PFSK-1 (cell line): ENCODE measurements around the gene TELO2.

ENCODE experiments used
- FOXP2 ChIP-seq: optimal IDR thresholded peaks from 2 replicates; pipeline ENCODE3; 2011; ENCODE audit warnings: borderline replicate concordance, control low read depth, inconsistent platforms; ENCODE audit not compliant: insufficient read depth; ENCODE audit errors: extremely low read length, extremely low read depth
- POLR2AphosphoS5 ChIP-seq: IDR thresholded peaks from 2 replicates; pipeline ENCODE4 v1.6.1; 2012; ENCODE audit warnings: low read depth, mild to moderate bottlenecking, control low read depth, low read length, moderate library complexity
- SIN3A ChIP-seq: IDR thresholded peaks from 2 replicates; pipeline ENCODE4 v1.6.1; 2012; ENCODE audit warnings: mild to moderate bottlenecking, low read length, moderate library complexity, borderline replicate concordance; ENCODE audit not compliant: insufficient read depth
- TAF1 ChIP-seq: IDR thresholded peaks from 2 replicates; pipeline ENCODE4 v1.6.1; 2012; ENCODE audit warnings: low read length, control low read depth, borderline replicate concordance; ENCODE audit not compliant: insufficient read depth
- TF ChIP-seq, protein P1 (sequence below), 2 experiments: IDR thresholded peaks; 2 replicates each; pipeline versions ENCODE4 v1.6.1 to v1.8.0; 2011 to 2012; ENCODE audit warnings: low read depth in 2 of 2, low read length in 2 of 2, control low read depth in 1 of 2, inconsistent platforms in 1 of 2, mild to moderate bottlenecking in 1 of 2, moderate library complexity in 1 of 2; ENCODE audit not compliant: insufficient read depth in 1 of 2

The TELO2 gene

GRCh38 chr16:1445518-1446203 is 47.5 kb upstream of the TELO2 start:
- TF ChIP-seq FOXP2 (no peak), POLR2AphosphoS5 (no peak), TAF1 (no peak), SIN3A (no peak)
- TF ChIP-seq, protein P1, sequence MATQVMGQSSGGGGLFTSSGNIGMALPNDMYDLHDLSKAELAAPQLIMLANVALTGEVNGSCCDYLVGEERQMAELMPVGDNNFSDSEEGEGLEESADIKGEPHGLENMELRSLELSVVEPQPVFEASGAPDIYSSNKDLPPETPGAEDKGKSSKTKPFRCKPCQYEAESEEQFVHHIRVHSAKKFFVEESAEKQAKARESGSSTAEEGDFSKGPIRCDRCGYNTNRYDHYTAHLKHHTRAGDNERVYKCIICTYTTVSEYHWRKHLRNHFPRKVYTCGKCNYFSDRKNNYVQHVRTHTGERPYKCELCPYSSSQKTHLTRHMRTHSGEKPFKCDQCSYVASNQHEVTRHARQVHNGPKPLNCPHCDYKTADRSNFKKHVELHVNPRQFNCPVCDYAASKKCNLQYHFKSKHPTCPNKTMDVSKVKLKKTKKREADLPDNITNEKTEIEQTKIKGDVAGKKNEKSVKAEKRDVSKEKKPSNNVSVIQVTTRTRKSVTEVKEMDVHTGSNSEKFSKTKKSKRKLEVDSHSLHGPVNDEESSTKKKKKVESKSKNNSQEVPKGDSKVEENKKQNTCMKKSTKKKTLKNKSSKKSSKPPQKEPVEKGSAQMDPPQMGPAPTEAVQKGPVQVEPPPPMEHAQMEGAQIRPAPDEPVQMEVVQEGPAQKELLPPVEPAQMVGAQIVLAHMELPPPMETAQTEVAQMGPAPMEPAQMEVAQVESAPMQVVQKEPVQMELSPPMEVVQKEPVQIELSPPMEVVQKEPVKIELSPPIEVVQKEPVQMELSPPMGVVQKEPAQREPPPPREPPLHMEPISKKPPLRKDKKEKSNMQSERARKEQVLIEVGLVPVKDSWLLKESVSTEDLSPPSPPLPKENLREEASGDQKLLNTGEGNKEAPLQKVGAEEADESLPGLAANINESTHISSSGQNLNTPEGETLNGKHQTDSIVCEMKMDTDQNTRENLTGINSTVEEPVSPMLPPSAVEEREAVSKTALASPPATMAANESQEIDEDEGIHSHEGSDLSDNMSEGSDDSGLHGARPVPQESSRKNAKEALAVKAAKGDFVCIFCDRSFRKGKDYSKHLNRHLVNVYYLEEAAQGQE (IDR thresholded peaks at IDR 0.05; ENCODE audit: insufficient read depth in 1 of 2, low read depth in 2 of 2, low read length in 2 of 2), result no peak

GRCh38 chr16:1446296-1447080 is 46.7 kb upstream of the TELO2 start:
- no peak for TF ChIP-seq POLR2AphosphoS5
- TF ChIP-seq SIN3A, result no peak
- no peak for TF ChIP-seq TAF1
- TF ChIP-seq, protein P1 (IDR thresholded peaks at IDR 0.05; ENCODE audit: insufficient read depth in 1 of 2, low read depth in 2 of 2, low read length in 2 of 2), result no peak
- no peak for TF ChIP-seq FOXP2

DNA sequence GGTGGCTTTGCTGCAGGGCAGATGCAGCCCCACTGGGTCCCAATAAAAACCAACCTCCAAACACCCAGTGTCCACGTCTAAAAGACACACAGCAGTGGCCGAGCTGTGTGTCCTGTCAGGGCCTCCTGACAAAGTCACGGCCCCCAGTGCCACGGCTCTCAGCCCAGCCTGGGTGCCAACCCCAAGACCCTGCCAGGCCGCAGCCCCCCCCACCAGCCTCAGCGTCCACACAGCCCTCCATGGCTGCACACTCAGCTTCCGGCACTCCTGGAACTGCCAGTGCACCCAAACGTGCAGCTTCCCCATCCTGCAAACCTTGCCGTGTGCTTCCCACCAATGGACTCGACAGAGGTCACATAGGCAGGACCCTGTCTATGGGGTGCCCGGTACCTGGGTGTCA is 45.2 kb upstream of the TELO2 start:
- TF ChIP-seq SIN3A (no peak), TAF1 (no peak), FOXP2 (no peak), POLR2AphosphoS5 (no peak)
- TF ChIP-seq, protein P1 (IDR thresholded peaks at IDR 0.05; ENCODE audit: insufficient read depth in 1 of 2, low read depth in 2 of 2, low read length in 2 of 2), result no peak

DNA sequence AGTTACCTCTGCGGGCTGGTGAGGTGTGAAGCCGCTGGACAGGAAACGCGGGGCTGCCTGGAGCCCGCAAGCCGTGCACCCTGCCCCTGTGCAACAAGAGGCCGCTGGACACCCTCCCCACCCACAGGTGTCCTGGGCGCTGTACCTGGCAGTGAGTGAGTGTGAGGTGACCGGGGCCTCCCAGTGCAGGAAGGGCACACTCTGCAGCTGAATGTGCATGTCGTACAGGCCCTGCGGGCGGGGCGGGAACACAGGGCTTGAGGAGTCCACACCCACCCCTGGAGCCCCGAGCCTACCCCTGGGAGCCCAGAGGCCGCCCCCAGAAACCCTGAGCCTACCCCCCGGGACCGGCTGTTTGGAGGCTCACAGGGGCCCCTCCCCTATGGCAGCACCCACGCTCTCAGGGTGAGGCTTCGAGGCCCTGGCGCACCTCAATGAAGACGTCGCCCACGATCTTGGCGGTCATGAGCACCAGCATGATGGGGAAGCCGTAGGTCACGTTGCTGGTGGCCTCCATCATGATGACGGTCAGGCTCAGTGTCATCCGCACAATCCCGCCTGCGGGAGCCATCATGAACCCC is 44.5 kb upstream of the TELO2 start:
- TF ChIP-seq TAF1 (no peak), FOXP2 (no peak), SIN3A (no peak), POLR2AphosphoS5 (no peak)
- TF ChIP-seq, protein P1 (IDR thresholded peaks at IDR 0.05; ENCODE audit: insufficient read depth in 1 of 2, low read depth in 2 of 2, low read length in 2 of 2), result no peak
